HG03196 (cell line): ENCODE data around the gene GNB3.
"Not testable (repeated sequence)": the region's sequence is repeated elsewhere in the genome, so short reads cannot be mapped to it uniquely, and the experiment has no call there.

Source experiments
- ATAC-seq: cut with Tn5 transposase; IDR thresholded peaks from one replicate; pipeline ENCODE4 v1.9.1; 2021; ENCODE audit not compliant: unreplicated experiment

GNB3 gene

GRCh38 chr12:6874015-6874368 is 33.3 kb downstream of the GNB3 start:
- not testable (repeated sequence) for ATAC-seq

GRCh38 chr12:6879824-6880223 is 39.1 kb downstream of the GNB3 start:
- ATAC-seq, result not testable (repeated sequence)

- no peak for ATAC-seq
Measured at GRCh38 chr12:6883252-6883651, 42.5 kb downstream of the GNB3 start.

GRCh38 chr12:6883683-6884082 is 43.0 kb downstream of the GNB3 start:
- ATAC-seq, result no peak

GRCh38 chr12:6884539-6884938 is 43.8 kb downstream of the GNB3 start:
- ATAC-seq, result no peak

GRCh38 chr12:6886206-6886999 is 45.7 kb downstream of the GNB3 start:
- ATAC-seq, result not testable (repeated sequence)

- ATAC-seq, result no peak
Measured at GRCh38 chr12:6887460-6887859, 46.7 kb downstream of the GNB3 start.

- ATAC-seq, result no peak
Measured at GRCh38 chr12:6888360-6888759, 47.6 kb downstream of the GNB3 start.

- ATAC-seq, result not testable (repeated sequence)
Measured at GRCh38 chr12:6888794-6889193, 48.1 kb downstream of the GNB3 start.

- ATAC-seq, result not testable (repeated sequence)
Measured at GRCh38 chr12:6889775-6890573, 49.2 kb downstream of the GNB3 start.

GRCh38 chr12:6890789-6891645 is 50.3 kb downstream of the GNB3 start:
- ATAC-seq, result peak; percentile 94

- peak; percentile 13 for ATAC-seq
Measured at GRCh38 chr12:6891646-6892001, 50.9 kb downstream of the GNB3 start.

- not testable (repeated sequence) for ATAC-seq
Measured at GRCh38 chr12:6892683-6893082, 52.0 kb downstream of the GNB3 start.

GRCh38 chr12:6894321-6894720 is 53.6 kb downstream of the GNB3 start:
- ATAC-seq, result no peak
